Measurements from ENCODE around the gene MAD2L1. TPM values are rescaled to one million over a fixed set of nuclear protein-coding genes. Genes with fewer than 3 reads are reported as not detected.
A peak's percentile ranks its signal among the peaks of the same experiment; 100 is the strongest.

The MAD2L1 gene
- total and polyA plus RNA-seq, 2 experiments from 2014 or later = 80.2 to 139 TPM

DNA sequence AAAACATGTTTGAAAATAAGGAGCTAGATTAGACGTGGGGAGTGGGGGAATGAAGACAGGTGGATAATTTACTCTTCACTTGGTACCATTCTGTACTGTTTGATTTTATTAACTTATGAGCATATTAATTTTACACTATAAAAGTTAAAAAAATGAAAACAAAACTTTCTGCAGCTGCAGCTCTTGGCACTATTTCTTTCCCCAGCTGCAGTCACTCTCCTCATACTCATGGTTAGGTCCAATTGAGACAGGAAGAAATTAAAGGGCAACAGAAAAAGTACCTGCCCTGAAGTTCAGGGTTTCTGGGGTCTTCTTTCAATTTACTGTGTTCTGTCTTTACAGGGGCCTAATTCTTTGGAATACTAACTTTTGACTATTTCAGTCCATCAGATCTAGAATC lies 15.4 kb downstream of the MAD2L1 start (continued):
- TF ChIP-seq, protein P1, sequence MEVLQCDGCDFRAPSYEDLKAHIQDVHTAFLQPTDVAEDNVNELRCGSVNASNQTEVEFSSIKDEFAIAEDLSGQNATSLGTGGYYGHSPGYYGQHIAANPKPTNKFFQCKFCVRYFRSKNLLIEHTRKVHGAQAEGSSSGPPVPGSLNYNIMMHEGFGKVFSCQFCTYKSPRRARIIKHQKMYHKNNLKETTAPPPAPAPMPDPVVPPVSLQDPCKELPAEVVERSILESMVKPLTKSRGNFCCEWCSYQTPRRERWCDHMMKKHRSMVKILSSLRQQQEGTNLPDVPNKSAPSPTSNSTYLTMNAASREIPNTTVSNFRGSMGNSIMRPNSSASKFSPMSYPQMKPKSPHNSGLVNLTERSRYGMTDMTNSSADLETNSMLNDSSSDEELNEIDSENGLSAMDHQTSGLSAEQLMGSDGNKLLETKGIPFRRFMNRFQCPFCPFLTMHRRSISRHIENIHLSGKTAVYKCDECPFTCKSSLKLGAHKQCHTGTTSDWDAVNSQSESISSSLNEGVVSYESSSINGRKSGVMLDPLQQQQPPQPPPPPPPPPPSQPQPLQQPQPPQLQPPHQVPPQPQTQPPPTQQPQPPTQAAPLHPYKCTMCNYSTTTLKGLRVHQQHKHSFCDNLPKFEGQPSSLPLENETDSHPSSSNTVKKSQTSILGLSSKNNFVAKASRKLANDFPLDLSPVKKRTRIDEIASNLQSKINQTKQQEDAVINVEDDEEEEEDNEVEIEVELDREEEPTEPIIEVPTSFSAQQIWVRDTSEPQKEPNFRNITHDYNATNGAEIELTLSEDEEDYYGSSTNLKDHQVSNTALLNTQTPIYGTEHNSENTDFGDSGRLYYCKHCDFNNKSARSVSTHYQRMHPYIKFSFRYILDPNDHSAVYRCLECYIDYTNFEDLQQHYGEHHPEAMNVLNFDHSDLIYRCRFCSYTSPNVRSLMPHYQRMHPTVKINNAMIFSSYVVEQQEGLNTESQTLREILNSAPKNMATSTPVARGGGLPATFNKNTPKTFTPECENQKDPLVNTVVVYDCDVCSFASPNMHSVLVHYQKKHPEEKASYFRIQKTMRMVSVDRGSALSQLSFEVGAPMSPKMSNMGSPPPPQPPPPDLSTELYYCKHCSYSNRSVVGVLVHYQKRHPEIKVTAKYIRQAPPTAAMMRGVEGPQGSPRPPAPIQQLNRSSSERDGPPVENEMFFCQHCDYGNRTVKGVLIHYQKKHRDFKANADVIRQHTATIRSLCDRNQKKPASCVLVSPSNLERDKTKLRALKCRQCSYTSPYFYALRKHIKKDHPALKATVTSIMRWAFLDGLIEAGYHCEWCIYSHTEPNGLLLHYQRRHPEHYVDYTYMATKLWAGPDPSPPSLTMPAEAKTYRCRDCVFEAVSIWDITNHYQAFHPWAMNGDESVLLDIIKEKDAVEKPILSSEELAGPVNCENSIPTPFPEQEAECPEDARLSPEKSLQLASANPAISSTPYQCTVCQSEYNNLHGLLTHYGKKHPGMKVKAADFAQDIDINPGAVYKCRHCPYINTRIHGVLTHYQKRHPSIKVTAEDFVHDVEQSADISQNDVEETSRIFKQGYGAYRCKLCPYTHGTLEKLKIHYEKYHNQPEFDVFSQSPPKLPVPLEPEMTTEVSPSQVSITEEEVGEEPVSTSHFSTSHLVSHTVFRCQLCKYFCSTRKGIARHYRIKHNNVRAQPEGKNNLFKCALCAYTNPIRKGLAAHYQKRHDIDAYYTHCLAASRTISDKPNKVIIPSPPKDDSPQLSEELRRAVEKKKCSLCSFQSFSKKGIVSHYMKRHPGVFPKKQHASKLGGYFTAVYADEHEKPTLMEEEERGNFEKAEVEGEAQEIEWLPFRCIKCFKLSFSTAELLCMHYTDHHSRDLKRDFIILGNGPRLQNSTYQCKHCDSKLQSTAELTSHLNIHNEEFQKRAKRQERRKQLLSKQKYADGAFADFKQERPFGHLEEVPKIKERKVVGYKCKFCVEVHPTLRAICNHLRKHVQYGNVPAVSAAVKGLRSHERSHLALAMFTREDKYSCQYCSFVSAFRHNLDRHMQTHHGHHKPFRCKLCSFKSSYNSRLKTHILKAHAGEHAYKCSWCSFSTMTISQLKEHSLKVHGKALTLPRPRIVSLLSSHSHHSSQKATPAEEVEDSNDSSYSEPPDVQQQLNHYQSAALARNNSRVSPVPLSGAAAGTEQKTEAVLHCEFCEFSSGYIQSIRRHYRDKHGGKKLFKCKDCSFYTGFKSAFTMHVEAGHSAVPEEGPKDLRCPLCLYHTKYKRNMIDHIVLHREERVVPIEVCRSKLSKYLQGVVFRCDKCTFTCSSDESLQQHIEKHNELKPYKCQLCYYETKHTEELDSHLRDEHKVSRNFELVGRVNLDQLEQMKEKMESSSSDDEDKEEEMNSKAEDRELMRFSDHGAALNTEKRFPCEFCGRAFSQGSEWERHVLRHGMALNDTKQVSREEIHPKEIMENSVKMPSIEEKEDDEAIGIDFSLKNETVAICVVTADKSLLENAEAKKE (CRISPR knock-in tag; IDR thresholded peaks at IDR 0.05) = no peak
- TF ChIP-seq, protein P2, sequence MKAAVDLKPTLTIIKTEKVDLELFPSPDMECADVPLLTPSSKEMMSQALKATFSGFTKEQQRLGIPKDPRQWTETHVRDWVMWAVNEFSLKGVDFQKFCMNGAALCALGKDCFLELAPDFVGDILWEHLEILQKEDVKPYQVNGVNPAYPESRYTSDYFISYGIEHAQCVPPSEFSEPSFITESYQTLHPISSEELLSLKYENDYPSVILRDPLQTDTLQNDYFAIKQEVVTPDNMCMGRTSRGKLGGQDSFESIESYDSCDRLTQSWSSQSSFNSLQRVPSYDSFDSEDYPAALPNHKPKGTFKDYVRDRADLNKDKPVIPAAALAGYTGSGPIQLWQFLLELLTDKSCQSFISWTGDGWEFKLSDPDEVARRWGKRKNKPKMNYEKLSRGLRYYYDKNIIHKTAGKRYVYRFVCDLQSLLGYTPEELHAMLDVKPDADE (IDR thresholded peaks at IDR 0.05) = no peak
- no peak for TF ChIP-seq POLR2AphosphoS5 (IDR thresholded peaks at IDR 0.05; ENCODE audit: low read depth)
- no peak for TF ChIP-seq JUNB (IDR thresholded peaks at IDR 0.05; ENCODE audit: unreplicated experiment)

DNA sequence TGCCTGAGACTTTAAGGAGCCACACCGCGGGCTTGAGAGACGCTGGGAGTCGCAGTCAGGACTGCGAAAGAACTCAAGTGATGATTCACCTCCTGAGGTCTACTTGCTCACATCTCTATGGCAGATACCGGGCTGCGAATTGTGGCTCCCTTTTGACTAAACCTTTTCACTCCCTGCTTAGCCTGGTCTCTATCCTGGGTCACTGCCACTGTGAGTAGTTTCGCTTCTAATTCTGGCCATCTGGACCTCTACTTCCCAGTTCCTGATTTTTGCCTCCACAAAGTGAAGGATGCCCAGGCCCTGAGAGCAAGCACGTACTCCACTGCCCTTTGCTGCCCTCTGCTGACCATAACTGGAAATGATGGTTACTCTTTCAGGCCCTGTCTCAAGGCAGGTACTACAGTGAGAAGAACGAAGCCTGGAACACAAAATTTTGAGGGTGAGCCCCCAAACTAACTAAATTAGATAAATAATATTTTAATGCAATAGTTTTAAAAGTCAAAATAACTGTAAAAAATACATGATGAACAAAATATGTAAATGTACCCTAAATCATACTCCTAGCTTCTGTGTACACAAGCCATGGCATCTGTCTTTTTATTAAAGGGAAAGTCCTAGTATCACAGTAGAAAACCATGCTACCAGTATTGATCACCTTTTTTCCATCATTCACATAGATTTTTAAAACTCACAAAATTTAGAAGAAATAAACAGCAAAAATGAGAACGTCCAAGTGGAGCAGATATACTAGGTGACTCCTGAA lies 16.7 kb downstream of the MAD2L1 start:
- H3K9me2 ChIP-seq (ENCODE audit: insufficient read depth) = no peaks in the 10 kb centered on the region
- no peak overlapping the region for H2AFZ ChIP-seq
- peaks cover under 1% of the 10 kb centered on the region; the same call in 1 of the 3 replicates for H3K36me3 Mint-ChIP-seq (ENCODE audit: low read depth)
- H3K27ac Mint-ChIP-seq = no peak overlapping the region
- no peaks in the 10 kb centered on the region for H3F3A ChIP-seq (replicated peaks; ENCODE audit: low read depth)
- no peak overlapping the region for H3K4me3 Mint-ChIP-seq
- 0 out of 2 replicates have a peak, but pooled peaks cover 5% of the 10 kb centered on the region for H3K4me1 ChIP-seq (ENCODE audit: insufficient read depth)
- no peak overlapping the region for H3K27ac ChIP-seq (ENCODE audit: low read depth)
- no peak overlapping the region for H3K4me3 ChIP-seq
- no peaks in the 10 kb centered on the region for H3K36me3 ChIP-seq (ENCODE audit: insufficient read depth)
- H3K27me3 Mint-ChIP-seq (ENCODE audit: insufficient read depth, low read depth, poor library complexity) = peaks cover 2% of the 10 kb centered on the region
- H3K9me3 Mint-ChIP-seq = no peaks in the 10 kb centered on the region; the same call in 2 of the 3 replicates
- H4K20me1 ChIP-seq (replicated peaks; ENCODE audit: insufficient read depth) = no peaks in the 10 kb centered on the region
- TF ChIP-seq, protein P3, sequence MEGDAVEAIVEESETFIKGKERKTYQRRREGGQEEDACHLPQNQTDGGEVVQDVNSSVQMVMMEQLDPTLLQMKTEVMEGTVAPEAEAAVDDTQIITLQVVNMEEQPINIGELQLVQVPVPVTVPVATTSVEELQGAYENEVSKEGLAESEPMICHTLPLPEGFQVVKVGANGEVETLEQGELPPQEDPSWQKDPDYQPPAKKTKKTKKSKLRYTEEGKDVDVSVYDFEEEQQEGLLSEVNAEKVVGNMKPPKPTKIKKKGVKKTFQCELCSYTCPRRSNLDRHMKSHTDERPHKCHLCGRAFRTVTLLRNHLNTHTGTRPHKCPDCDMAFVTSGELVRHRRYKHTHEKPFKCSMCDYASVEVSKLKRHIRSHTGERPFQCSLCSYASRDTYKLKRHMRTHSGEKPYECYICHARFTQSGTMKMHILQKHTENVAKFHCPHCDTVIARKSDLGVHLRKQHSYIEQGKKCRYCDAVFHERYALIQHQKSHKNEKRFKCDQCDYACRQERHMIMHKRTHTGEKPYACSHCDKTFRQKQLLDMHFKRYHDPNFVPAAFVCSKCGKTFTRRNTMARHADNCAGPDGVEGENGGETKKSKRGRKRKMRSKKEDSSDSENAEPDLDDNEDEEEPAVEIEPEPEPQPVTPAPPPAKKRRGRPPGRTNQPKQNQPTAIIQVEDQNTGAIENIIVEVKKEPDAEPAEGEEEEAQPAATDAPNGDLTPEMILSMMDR (conservative IDR thresholded peaks at IDR 0.05; ENCODE audit: low read depth in 2 of 2) = peak; percentile 87 to 97
- no peak for TF ChIP-seq EZH2phosphoT487 (IDR thresholded peaks at IDR 0.05; ENCODE audit: unreplicated experiment)
- no peaks in the 10 kb centered on the region for H3K79me2 ChIP-seq (replicated peaks; ENCODE audit: insufficient read depth)
- H3K4me2 ChIP-seq = no peak overlapping the region
- H3K4me1 Mint-ChIP-seq = peaks cover 5% of the 10 kb centered on the region; the same call in 2 of the 3 replicates
- peak; percentile 91 for DNase-seq (ENCODE audit: low spot score)
- peak; percentile 94 for ATAC-seq
- no peaks in the 10 kb centered on the region for H3K27me3 ChIP-seq (ENCODE audit: insufficient read depth)

Measured in GM23338 (cell line).